Measurements from ENCODE around the gene FAM151B.

DNA sequence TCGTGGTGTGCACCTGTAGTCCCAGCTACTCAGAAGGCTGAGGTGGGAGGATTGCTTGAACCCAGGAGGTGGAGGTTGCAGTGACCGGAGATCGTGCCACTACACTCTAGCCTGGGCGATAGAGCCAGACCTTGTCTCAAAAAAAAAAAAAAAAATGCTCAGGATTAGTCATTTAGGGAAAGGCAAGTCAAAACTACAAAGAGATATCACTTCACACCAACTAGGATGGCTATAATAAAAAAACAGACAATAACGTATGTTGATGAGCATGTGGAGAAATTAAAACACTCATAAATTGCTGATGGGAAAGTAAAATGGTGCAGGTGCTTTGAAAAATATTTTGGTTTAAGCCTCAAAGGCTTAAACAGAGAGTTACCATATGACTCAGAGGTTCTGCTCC is 88.5 kb downstream of the FAM151B start:
- TF ChIP-seq, protein P1, sequence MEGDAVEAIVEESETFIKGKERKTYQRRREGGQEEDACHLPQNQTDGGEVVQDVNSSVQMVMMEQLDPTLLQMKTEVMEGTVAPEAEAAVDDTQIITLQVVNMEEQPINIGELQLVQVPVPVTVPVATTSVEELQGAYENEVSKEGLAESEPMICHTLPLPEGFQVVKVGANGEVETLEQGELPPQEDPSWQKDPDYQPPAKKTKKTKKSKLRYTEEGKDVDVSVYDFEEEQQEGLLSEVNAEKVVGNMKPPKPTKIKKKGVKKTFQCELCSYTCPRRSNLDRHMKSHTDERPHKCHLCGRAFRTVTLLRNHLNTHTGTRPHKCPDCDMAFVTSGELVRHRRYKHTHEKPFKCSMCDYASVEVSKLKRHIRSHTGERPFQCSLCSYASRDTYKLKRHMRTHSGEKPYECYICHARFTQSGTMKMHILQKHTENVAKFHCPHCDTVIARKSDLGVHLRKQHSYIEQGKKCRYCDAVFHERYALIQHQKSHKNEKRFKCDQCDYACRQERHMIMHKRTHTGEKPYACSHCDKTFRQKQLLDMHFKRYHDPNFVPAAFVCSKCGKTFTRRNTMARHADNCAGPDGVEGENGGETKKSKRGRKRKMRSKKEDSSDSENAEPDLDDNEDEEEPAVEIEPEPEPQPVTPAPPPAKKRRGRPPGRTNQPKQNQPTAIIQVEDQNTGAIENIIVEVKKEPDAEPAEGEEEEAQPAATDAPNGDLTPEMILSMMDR (IDR thresholded peaks at IDR 0.05): no peak
- no peak for TF ChIP-seq POLR2A (IDR thresholded peaks at IDR 0.05)
